H9 (cell line): ENCODE results near the gene AP1G2. TPM values are rescaled to one million over a fixed set of nuclear protein-coding genes. Genes with fewer than 3 reads are reported as not detected.

ENCODE experiments used
- DNase-seq: peaks from one replicate; pipeline ENCODE4 v3.0.0-alpha.2; 2017
- H2AFZ ChIP-seq: one replicate; pipeline ENCODE4 v1.6.1; 2013; ENCODE audit warnings: mild to moderate bottlenecking, low read length, control low read depth, moderate library complexity
- H2AK5ac ChIP-seq: 2 replicates; pipeline ENCODE4 v1.6.1; 2013; ENCODE audit warnings: low read length, control low read depth, mixed read lengths; ENCODE audit not compliant: insufficient read length
- H2BK120ac ChIP-seq: one replicate; pipeline ENCODE4 v1.6.1; 2013; ENCODE audit warnings: low read depth, mild to moderate bottlenecking, low read length, control low read depth, inconsistent platforms; ENCODE audit not compliant: poor library complexity, severe bottlenecking
- H2BK12ac ChIP-seq: 2 replicates; pipeline ENCODE4 v1.6.1; 2013; ENCODE audit warnings: low read length, control low read depth, mixed read lengths, low read depth; ENCODE audit not compliant: insufficient read length
- H2BK15ac ChIP-seq: 2 replicates; pipeline ENCODE4 v1.6.1; 2013; ENCODE audit warnings: low read depth, low read length, control low read depth
- H2BK20ac ChIP-seq: one replicate; pipeline ENCODE4 v1.6.1; 2013; ENCODE audit warnings: low read depth, mild to moderate bottlenecking, low read length, control low read depth, inconsistent platforms; ENCODE audit not compliant: poor library complexity, severe bottlenecking
- H2BK5ac ChIP-seq: 2 replicates; pipeline ENCODE4 v1.6.1; 2013; ENCODE audit warnings: low read length, control low read depth, mixed read lengths; ENCODE audit not compliant: insufficient read length
- H3K14ac ChIP-seq: 2 replicates; pipeline ENCODE4 v1.6.1; 2013; ENCODE audit warnings: low read length, control low read depth; ENCODE audit not compliant: insufficient read depth
- H3K18ac ChIP-seq: 2 replicates; pipeline ENCODE4 v1.6.1; 2013; ENCODE audit warnings: low read depth, mild to moderate bottlenecking, mixed read lengths, low read length, control low read depth; ENCODE audit not compliant: insufficient read length
- H3K23ac ChIP-seq: 2 replicates; pipeline ENCODE4 v1.6.1; 2013; ENCODE audit warnings: low read length, control low read depth, mixed read lengths, low read depth; ENCODE audit not compliant: insufficient read length
- H3K23me2 ChIP-seq: 2 replicates; pipeline ENCODE4 v1.6.1; 2013; ENCODE audit warnings: low read depth, mild to moderate bottlenecking, mixed read lengths, low read length, control low read depth; ENCODE audit not compliant: insufficient read length, poor library complexity, severe bottlenecking
- H3K27ac ChIP-seq: 2 replicates; pipeline ENCODE4 v1.5.1; 2013; ENCODE audit warnings: low read length, control low read depth, mixed read lengths, low read depth; ENCODE audit not compliant: insufficient read length
- H3K27me3 ChIP-seq: 2 replicates; pipeline ENCODE4 v1.6.1; 2013; ENCODE audit warnings: low read length, control low read depth, inconsistent platforms; ENCODE audit not compliant: insufficient read depth
- H3K4ac ChIP-seq: 2 replicates; pipeline ENCODE4 v1.6.1; 2013; ENCODE audit warnings: low read depth, mild to moderate bottlenecking, control low read depth, inconsistent platforms, low read length, moderate library complexity
- H3K4me1 ChIP-seq: 2 replicates; pipeline ENCODE4 v1.6.1; 2013; ENCODE audit warnings: low read length, control low read depth, inconsistent platforms; ENCODE audit not compliant: insufficient read depth
- H3K4me2 ChIP-seq: 2 replicates; pipeline ENCODE4 v1.6.1; 2013; ENCODE audit warnings: low read length, control low read depth, mixed read lengths; ENCODE audit not compliant: insufficient read length, insufficient read depth
- H3K56ac ChIP-seq: 2 replicates; pipeline ENCODE4 v1.6.1; 2013; ENCODE audit warnings: low read depth, mild to moderate bottlenecking, mixed read lengths, low read length, control low read depth; ENCODE audit not compliant: insufficient read length
- H3K79me1 ChIP-seq: 2 replicates; pipeline ENCODE4 v1.6.1; 2013; ENCODE audit warnings: low read depth, mild to moderate bottlenecking, moderate library complexity, low read length, control low read depth, inconsistent platforms; ENCODE audit not compliant: insufficient read depth, poor library complexity, severe bottlenecking
- H3K79me2 ChIP-seq: 2 replicates; pipeline ENCODE4 v1.6.1; 2013; ENCODE audit warnings: low read length, control low read depth, inconsistent platforms; ENCODE audit not compliant: insufficient read depth
- H3K9ac ChIP-seq: 2 replicates; pipeline ENCODE4 v1.6.1; 2013; ENCODE audit warnings: low read length, control low read depth, mixed read lengths; ENCODE audit not compliant: insufficient read length; ENCODE audit errors: extremely low read depth
- H3K9me3 ChIP-seq: one replicate; pipeline ENCODE4 v1.6.1; 2013; ENCODE audit warnings: low read depth, low read length, inconsistent platforms; ENCODE audit not compliant: control insufficient read depth
- H3T11ph ChIP-seq: one replicate; pipeline ENCODE4 v1.6.1; 2013; ENCODE audit warnings: mild to moderate bottlenecking, low read length, control low read depth, inconsistent platforms
- H4K20me1 ChIP-seq: one replicate; pipeline ENCODE4 v1.6.1; 2013; ENCODE audit not compliant: control insufficient read depth, insufficient read length, insufficient read depth
- H4K5ac ChIP-seq: 2 replicates; pipeline ENCODE4 v1.6.1; 2013; ENCODE audit warnings: low read depth, mild to moderate bottlenecking, mixed read lengths, low read length, control low read depth; ENCODE audit not compliant: insufficient read length
- H4K8ac ChIP-seq: replicated peaks from 2 replicates; pipeline ENCODE4 v1.6.1; 2013; ENCODE audit warnings: low read length, control low read depth, mixed read lengths, low read depth; ENCODE audit not compliant: insufficient read length
- H4K91ac ChIP-seq: 2 replicates; pipeline ENCODE4 v1.6.1; 2013; ENCODE audit warnings: low read depth, mild to moderate bottlenecking, moderate library complexity, mixed read lengths, low read length, control low read depth; ENCODE audit not compliant: insufficient read length
- H3K27ac Mint-ChIP-seq, 3 experiments: 2 replicates in 2 of 3; 3 replicates in 1 of 3; pipeline ENCODE4 v1.8.0; 2020 to 2021; ENCODE audit warnings: mixed read lengths in 3 of 3, mild to moderate bottlenecking in 1 of 3, moderate library complexity in 1 of 3
- H3K27me3 Mint-ChIP-seq: 2 replicates; pipeline ENCODE4 v1.8.0; 2021; ENCODE audit warnings: low read depth, mild to moderate bottlenecking, moderate library complexity, mixed read lengths
- H3K36me3 Mint-ChIP-seq, 3 experiments: 2 replicates in 2 of 3; 3 replicates in 1 of 3; pipeline ENCODE4 v1.8.0; 2020 to 2021; ENCODE audit warnings: low read depth in 3 of 3, mixed read lengths in 3 of 3; ENCODE audit not compliant: insufficient read depth in 1 of 3
- H3K4me1 Mint-ChIP-seq, 2 experiments: 2 replicates each; pipeline ENCODE4 v1.8.0; 2020; ENCODE audit warnings: mixed read lengths in 2 of 2
- H3K4me3 Mint-ChIP-seq, 2 experiments: 2 replicates in 1 of 2; 3 replicates in 1 of 2; pipeline ENCODE4 v1.8.0; 2020 to 2021; ENCODE audit warnings: mild to moderate bottlenecking in 2 of 2, mixed read lengths in 2 of 2, moderate library complexity in 1 of 2
- H3K9me3 Mint-ChIP-seq, 2 experiments: 2 replicates in 1 of 2; 3 replicates in 1 of 2; pipeline ENCODE4 v1.8.0; 2020; ENCODE audit warnings: mild to moderate bottlenecking in 2 of 2, mixed read lengths in 2 of 2, moderate library complexity in 1 of 2
- CTCF ChIP-seq: fragments of 200-600 bp; sonication (generic); conservative IDR thresholded peaks from 3 replicates; pipeline ENCODE4 v1.8.0; 2021; ENCODE audit warnings: antibody characterized with exemption, mild to moderate bottlenecking
- WGBS: extraction: QIAGEN DNeasy Blood & Tissue Kit; methylation state at CpG from one replicate; pipeline ENCODE4 v1.1.7; 2013; ENCODE audit warnings: missing lambda C conversion rate, low lambda C conversion rate, mixed read lengths; ENCODE audit not compliant: insufficient read length; ENCODE audit errors: extremely low coverage; 5-methylcytosine and 5-hydroxymethylcytosine counted together
- total RNA-seq: library from RNA; stranded (reverse); gene quantifications from 2 replicates; pipeline ENCODE4 v1.2.1, GENCODE V29; 2021

AP1G2 gene
- total RNA-seq, 1 experiment from 2014 or later = 107 TPM

- Histone ChIP-seq H3K27me3 (no peaks in the 10 kb centered on the region), H3K9ac (peak within 1 kb of the TSS; percentile 92), H3K56ac (peak within 1 kb of the TSS; percentile 13), H3K14ac (peak within 1 kb of the TSS; percentile 75), H4K8ac (no peak within 1 kb of the TSS), H3K9me3 (no peaks in the 10 kb centered on the region), H2BK120ac (no peak within 1 kb of the TSS), H4K20me1 (no peaks in the 10 kb centered on the region), H2BK12ac (peak within 1 kb of the TSS; percentile 74), H3T11ph (no peak within 1 kb of the TSS), H3K4me2 (peak within 1 kb of the TSS; percentile 96), H4K5ac (peak within 1 kb of the TSS; percentile 54), H2BK5ac (peak within 1 kb of the TSS; percentile 64), H3K27ac (peak within 1 kb of the TSS; percentile 63), H3K23ac (no peak within 1 kb of the TSS), H2AK5ac (no peak within 1 kb of the TSS), H3K23me2 (peaks cover 30% of the 10 kb centered on the region), H3K79me1 (no peaks in the 10 kb centered on the region), H2BK15ac (no peak within 1 kb of the TSS), H4K91ac (no peak within 1 kb of the TSS), H3K4ac (peak within 1 kb of the TSS; percentile 13; the same call in 1 of the 2 replicates), H3K4me1 (peaks cover 29% of the 10 kb centered on the region; the same call in 1 of the 2 replicates), H2BK20ac (no peak within 1 kb of the TSS), H2AFZ (no peak within 1 kb of the TSS), H3K79me2 (peaks cover 13% of the 10 kb centered on the region; the same call in 1 of the 2 replicates), H3K18ac (peak within 1 kb of the TSS; percentile 84)
- H3K36me3 Mint-ChIP-seq = no peaks in the 10 kb centered on the region
- peaks cover 7 to 16% of the 10 kb centered on the region in 2 experiments for H3K4me1 Mint-ChIP-seq
- no peak for TF ChIP-seq CTCF
- WGBS = no CpG with 5 or more reads among the region's 49 CpGs
- H3K9me3 Mint-ChIP-seq = no peaks in the 10 kb centered on the region
- no peaks in the 10 kb centered on the region for H3K27me3 Mint-ChIP-seq
- DNase-seq = peak; percentile 95
- no peak within 1 kb of the TSS; a peak in 2 of 5 replicates for H3K4me3 Mint-ChIP-seq
- H3K27ac Mint-ChIP-seq = peak within 1 kb of the TSS; percentile 83 to 94 (median 89)
Observed at GRCh38 chr14:23551266-23552028, 16.1 kb downstream of the AP1G2 start, which contains the start of gene ZFHX2. Gene ZFHX2, minus strand, starts transcription at chr14:23551765. Its CDS starts 16,440 bp downstream, at chr14:23535325.
